Measurements from ENCODE around the gene TNFRSF4.

DNA sequence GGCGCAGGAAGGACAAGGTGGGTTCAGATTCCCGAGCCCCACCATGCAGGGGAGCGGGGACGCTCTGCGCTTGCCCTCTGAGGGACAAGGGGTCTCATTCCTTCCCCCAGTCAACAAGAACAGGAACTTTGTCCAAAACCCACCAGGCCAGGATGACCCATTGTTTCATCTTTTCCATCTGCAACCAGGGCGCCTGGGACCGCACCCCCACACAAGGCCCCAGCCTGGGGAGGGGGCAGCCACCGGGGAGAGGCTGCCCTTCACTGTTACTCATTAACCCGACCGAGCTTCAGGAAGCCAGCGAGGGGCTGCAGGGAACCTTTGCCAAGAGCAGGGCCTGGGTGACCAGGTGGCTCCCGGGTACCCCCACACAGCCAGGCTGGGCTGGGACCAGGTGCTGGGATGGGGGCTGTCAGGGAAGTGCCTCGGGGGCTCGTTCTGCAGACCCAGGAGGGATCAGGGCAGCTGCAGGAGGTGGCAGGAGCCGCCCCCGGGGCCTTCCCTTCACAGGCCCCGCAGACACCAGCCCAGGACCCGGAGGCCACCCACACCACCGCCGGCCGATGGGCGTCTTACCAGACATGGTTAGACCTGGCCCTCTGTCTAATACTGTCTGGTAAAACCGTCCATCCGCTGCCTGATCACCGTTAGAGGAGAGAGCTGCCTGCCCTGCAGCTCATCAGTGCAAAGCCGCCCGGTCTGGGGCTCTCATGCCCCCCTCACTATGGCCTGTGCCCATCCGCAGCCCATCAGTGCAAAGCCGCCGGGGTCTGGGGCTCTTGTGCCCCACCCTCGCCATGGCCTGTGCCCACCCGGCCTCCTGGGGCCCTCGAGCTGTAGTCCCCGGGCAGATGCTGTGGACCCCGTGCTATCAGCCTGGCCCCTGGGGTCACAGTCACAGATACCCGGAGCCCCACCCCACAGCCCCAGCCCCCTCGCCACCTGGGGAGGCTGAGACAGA, 45.2 kb downstream of the TNFRSF4 start:
- TF ChIP-seq POLR2A (IDR thresholded peaks at IDR 0.05; ENCODE audit: extremely low read depth, insufficient read length) = no peak
- TF ChIP-seq, protein P1, sequence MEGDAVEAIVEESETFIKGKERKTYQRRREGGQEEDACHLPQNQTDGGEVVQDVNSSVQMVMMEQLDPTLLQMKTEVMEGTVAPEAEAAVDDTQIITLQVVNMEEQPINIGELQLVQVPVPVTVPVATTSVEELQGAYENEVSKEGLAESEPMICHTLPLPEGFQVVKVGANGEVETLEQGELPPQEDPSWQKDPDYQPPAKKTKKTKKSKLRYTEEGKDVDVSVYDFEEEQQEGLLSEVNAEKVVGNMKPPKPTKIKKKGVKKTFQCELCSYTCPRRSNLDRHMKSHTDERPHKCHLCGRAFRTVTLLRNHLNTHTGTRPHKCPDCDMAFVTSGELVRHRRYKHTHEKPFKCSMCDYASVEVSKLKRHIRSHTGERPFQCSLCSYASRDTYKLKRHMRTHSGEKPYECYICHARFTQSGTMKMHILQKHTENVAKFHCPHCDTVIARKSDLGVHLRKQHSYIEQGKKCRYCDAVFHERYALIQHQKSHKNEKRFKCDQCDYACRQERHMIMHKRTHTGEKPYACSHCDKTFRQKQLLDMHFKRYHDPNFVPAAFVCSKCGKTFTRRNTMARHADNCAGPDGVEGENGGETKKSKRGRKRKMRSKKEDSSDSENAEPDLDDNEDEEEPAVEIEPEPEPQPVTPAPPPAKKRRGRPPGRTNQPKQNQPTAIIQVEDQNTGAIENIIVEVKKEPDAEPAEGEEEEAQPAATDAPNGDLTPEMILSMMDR (IDR thresholded peaks at IDR 0.05; ENCODE audit: low read depth, low read length) = no peak

Measured in NB4 (cell line).